GM03348 (cell line): ENCODE data around the gene PIGN.
"Not testable (repeated sequence)": the region's sequence is repeated elsewhere in the genome, so short reads cannot be mapped to it uniquely, and the experiment has no call there.

ENCODE experiments used
- DNase-seq: peaks from one replicate; pipeline ENCODE4 v3.0.0; 2012; ENCODE audit warnings: low spot score

The PIGN gene

DNA sequence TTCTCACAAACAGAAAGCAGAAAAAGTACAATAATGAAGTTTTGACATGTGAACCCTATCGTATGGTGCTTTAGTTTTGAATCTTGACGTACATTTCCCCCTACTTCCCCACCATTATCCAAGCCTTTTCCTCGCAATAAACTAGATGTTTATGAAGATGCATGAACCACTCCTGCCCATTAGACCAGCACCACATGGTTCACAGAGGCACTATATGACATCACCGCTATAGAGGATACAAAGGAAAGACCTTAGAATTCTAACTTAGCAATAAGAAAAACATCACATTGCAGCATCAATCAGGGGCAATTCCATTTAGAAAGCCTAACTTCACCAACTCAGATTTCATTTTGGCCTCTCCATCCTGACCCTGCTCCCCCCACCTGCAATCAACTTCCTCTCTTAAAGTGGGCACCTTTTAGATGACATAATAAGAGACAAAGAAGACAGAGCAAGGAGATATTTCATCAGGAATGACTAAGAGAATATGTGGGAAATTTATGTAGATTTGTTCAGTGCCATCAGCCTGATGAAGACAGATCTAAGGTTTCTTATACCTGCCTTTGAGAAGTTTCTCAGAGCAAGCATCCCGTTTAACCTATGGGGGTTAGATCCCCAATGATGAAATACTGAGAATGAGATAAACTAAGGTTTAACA, 124.9 kb downstream of the PIGN start:
- DNase-seq: no peak

DNA sequence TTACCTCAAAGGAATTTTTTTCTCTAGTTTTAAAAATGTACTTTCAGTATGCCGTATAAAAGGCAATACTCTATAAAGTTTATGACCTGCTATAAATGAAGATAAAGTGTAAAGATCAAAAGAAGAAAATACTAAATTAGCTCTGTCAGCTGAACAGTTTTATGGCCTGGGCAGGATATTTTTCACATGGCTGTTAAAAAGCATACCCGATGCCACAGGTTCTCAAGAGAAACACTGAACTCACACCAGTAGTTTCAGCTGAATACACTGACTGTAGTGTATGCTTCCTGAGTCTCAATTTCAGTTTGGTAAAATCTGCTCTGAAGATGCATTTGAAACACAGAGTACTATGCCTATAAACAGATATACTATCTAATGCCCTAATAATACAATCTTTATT, 126.0 kb downstream of the PIGN start:
- no peak for DNase-seq

DNA sequence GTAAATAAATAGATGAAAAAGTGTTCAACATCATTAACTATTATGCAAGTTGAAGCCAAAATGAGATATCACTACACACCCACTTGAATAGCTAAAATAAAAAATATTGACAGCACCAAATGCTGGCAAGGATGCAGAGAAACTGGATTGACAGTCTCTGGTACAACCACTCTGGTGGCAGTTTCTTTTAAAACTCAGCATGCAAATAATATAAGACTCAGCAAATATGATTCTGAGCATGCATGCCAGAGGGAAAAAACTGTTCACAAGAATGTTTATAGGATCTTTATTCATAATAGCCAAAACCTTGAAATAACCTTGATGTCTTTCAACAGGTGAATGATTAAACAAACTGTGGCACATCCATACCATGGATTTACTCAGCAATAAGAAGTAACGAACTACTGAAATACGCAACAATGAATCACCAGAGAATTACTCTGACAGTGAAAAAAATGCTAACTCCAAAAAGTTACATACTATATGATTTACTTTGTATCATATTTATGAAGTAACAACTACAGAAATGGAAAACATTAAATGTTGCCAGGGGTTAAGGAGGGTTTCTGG, 131.8 kb downstream of the PIGN start:
- DNase-seq: no peak

DNA sequence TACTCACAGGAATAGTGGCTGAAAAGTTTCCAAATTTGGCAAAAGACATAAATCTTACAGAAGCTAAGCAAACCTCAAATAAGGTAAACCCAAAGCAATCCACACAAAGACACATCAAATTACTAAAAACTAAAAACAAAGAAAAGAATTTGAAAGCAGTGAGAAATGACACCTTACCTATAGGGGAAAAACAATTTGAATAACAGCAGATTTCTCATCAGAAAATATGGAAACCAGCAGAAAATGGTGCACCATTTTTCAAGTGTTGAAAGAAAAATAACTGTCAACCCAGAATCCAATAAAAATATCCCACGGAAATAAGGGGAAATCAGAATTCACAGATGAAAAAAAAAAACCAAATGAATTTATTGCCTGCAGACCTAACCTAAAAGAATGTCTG, 138.6 kb downstream of the PIGN start:
- no peak for DNase-seq

DNA sequence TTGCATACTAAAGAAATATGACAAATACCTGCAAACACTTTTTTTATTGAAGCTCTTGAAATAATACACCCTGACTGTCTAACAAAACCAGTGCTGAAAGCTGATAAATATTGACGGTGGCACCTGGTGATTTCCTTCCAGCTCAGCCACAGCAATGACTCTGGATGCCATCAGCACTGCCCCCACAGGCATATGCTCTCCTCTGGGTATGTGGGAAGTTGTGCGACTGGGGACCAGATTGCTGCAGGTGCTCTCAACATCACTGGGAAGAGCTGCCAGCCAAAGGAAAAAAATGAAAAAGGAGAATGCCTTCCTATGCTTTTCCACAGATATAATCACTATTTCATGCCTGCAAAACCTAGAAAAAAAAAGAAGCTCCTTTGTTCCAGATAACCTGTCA, 141.5 kb downstream of the PIGN start:
- DNase-seq: no peak

DNA sequence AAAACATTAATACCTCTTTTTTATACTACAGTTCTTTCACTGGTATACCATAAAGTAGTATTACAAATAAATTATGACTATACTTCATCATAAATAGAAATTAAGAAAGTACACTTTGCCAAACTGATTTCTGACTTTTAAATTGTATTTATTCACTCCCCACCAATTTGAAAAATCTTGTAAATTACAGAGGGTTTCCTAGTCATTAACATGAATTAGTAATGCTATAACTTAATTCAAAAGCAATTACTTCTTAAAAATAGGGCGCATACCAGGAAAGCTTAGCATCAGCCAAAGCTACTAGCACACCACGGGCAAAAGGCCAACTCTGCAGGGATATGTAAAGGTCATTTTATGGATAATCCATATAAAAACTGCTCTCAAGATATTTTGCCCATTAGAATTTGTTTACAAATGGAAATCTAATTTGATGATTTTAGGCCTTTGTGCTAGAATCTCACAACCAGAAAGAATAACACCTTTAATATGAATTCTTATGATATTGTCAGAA, 142.3 kb downstream of the PIGN start:
- DNase-seq: no peak

DNA sequence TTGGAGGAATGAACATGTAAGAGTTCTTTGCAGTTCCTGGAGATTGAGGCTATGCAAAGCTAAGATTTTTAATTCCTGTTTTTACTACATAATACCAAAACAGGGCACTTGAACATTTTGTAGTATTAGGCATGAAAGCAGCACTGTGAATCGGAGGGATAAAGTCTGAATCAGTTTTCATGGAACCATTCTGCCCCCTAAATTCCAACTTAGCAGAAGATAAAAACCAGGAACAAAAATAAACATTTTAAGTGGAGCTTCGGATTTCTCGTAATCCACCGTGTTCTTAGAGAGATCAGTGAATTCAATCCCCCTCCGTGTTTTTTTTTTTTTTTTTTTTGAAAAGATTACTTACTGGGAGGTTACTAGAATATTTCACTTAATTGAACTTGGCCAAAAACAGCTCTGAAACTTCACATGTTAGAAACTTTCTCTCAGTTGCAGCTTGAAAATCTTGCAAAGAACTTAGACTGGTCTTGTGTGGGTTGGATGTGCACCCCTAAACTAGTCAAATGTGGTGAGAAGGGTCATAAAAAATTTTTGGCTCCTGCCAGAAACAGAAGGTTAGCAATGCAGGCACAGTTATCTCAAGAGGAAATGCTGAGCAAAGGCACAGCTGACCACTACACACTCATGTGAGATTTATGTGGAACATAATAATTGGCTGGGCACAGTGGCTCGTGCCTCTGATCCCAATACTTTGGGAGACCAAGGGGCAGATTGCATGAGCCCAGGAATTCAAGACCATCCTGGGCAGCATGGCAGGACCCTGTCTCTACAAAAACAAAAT, 148.7 kb downstream of the PIGN start:
- peak; percentile 50 for DNase-seq

DNA sequence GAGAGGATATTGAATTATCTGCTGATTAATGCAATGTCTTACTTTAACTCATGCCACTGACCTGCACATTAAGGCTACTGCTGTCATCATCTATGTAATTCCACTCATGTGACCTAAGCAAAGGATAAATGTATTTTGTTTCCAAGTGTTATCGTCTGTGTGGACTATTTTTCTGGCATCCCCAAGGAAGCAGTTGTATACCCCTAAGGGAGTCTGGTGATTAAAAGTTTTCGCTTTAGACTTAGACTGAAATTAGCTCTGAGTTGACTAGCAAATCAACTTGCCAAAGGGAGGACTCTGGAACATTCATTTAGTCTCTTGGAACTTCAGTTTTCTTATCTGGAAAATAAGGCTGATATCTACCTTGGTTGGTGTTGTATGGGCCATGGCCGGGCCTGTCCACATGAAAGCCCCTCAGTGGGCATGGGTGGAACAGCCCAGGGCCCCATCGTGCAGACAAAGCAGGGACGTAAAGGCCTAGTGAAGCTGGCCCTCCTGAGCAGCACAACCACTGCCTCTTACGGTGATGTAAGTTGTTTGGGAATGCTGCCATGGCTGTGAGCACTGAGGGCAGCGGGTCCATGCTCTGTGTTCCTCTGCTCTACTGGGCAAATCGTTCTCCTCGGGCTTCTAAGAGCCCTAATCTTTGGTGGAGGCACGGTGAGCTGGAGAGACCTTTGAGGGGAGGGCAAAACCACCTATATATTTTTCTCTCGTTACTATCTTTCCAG, 149.7 kb downstream of the PIGN start:
- DNase-seq: no peak

DNA sequence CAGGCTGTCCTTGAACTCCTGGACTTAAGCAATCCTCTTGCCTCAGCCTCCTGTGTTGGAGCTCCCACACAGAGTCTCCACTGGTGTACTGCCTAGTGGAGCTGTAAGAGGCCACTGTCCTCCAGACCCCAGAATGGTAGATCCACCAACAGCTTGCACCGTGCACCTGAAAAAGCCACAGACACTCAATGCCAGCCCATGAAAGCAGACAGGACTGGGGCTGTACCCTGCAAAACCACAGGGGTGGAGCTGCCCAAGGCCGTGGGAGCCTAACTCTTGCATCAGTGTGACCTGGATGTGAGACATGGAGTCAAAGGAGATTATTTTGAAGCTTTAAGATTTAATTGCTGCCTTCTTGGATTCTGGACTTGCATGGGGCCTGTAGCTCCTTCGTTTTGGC, 152.6 kb downstream of the PIGN start:
- not testable (repeated sequence) for DNase-seq

DNA sequence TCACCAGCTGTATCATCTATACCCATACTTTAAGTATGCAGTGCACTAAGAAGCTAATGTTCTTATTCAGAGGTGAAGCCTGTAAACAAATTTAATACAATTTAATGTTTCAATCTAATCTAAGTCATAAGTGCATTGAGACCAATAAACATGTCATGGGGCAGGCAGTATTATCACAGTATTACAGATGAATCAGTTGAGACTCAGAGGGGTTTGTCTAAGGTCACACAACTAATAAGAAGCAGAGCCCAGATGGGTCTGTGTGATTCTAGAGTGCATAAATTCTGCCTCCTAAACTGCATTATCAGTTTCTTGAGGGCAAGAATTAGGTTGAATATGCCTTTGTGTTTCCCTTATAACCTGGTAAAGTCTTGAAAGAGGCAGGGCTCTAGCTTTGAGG, 153.1 kb downstream of the PIGN start:
- no peak for DNase-seq

DNA sequence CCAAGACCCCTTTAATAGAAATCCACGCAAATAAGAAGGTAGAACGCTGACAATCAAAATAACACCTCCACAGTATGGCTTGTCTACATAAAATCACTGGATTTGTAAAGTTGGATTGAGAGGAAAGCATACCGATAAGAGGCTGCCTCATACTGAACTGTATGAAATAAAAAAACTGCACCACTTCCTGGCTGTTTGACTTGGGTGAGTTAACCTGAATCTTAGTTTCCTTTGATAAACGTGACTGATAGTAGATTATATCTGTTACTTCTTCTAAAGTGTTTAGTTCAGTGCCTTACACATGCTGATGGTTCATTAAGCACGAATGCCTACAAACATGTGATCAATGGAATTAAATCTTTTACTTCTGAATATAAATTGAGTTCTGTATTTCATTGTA, 153.6 kb downstream of the PIGN start:
- DNase-seq: no peak

DNA sequence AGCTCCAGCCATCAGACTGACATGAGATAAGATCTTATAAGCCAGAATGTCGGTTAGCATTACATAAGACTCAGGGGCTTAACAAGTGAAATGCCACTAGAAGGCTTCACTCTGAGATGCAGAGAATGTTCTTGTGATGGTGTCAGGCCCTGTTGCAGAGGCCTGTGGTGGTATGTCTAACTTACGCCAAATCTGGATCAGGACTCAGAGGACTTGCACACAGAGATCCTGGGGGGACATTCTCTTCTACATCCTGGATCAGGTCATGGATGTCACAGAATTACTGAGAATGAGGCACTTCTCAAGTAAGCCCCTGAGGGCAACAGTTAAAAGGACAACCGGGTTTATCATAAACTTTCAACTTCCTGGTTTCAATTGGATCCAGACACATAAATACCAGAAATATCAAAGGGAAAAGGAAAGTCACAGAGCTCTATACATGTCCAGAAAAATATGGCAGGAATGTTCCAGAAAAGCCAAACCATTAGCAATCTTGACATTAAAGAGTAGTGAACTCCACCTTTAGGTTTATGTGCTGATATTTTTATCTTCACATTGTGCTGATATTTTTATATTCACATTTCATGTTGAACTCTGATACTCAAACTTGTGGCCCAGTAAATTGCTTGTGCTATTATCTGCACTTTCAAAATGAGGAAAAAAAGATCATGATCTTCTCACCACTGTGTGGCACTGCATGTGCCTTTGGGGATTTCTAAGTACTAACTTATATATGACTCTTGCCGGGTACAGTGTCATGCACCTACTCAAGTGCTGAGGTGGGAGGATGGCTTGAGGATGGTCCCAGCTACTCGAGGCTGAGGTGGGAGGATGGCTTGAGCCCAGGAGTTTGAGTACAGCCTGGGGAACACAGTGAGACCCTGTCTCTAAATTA, 156.5 kb downstream of the PIGN start:
- no peak for DNase-seq

DNA sequence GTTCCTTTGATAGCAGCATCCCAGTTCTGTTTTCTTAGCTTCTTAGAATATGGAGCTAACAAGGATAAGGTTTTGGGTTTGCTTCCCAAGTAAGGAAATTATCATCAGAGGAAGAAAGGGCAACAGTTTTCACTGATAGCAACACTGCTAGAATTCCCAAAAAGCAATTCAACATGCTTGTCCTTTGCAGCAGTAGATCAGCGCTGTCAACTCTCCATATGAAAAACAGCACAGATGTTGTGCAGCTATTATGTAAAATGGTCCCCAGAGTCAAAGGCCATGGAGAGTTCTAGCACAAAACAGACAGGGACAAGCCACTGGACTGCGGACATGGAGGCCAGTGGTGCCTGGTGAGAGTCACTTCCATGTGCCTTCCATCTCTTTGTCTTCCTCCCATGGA, 158.1 kb downstream of the PIGN start:
- no peak for DNase-seq

DNA sequence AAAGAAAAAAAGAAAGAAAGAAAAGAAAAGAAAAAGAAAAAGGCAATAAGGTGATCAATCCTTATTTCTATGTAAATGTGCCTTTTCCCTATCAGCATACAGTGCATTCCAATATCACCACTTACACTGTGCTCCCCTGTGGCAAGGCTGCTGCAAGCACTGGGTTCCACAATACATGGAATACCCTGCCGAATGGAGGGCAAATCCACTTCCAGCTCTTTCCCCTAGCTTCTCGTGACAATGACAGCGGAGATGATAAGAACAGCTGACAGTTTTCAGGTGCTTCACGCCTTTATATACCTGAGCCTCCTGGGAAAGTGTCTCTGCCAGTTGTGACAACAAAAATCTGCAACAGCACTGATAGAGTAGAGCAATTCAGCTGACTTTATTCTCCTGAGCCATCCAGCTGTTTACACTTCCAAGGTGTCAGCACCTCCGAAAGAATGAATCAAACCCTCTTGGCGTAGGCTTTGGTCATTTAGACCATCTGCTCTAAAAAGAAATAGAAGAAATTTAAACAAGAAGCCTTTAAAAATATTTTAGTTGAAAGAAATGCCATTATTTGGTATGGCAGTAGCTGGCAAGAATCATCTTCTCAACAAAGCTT, 158.8 kb downstream of the PIGN start:
- DNase-seq: no peak

DNA sequence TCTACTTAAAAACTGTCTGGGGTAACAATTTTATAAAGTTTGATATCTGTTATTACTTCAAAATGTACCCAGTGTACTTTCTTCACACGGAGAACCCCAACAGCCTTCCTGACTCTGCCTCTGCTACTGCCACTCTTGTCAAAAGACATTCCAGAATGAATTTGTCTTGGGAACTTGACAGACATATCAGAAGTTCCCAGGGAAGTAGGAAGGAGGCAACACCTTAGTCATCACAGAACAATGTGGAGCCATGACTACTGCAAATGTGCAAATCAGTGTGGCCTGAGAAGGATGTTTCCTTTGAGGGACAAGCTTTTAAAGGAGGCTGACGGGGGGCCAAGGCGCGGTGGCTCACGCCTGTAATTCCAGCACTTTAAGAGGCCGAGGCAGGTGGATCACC, 160.3 kb downstream of the PIGN start:
- DNase-seq: no peak

DNA sequence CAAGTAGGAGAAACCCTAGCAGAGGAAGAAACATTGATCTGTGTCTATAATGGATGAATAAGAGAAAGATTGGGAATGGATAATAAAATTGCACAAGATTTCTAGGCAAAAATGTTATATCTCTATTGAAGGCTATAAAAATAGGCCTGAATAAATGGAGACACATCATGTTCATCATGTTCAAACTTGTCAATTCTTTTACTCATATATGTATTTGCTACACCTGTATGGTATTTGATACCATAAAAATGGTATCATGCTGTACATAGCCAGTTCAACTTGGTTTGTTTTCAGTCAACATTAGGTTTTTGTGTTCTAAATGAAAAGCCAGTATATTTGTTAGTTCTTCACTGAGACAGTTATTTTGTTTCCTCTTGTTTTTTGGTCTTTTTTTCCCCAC, 161.9 kb downstream of the PIGN start:
- DNase-seq: no peak

DNA sequence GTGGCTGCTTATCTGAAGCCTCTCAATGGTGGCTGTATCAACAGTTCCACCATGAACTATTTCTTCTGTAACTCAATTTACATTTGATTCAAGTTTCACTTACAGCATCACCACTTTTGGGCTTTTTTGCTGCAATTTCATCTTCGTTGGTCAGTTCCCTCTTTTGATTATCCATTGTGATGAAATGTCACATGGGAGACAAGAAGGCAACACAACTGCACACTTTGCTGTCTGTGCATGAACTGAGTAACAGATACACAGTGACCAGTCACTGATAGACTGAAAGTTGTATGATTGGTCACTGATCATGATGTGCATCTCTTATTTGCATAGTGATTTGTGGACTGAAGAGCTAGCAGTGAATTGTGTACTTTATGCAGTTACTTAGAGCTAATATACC, 163.3 kb downstream of the PIGN start:
- DNase-seq: no peak

DNA sequence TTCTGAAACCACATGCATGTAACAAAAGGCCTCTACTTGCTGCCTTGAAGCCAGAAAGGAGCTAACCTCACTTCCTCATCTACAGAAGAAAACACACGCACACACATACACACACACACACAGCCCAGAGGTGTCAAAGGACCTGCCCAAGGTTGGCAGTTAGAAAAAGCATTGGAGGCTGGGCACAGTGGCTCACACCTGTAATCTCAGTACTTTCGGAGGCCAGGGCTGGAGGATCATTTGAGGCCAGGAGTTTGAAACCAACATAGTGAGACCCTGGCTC, 168.2 kb downstream of the PIGN start:
- no peak for DNase-seq

DNA sequence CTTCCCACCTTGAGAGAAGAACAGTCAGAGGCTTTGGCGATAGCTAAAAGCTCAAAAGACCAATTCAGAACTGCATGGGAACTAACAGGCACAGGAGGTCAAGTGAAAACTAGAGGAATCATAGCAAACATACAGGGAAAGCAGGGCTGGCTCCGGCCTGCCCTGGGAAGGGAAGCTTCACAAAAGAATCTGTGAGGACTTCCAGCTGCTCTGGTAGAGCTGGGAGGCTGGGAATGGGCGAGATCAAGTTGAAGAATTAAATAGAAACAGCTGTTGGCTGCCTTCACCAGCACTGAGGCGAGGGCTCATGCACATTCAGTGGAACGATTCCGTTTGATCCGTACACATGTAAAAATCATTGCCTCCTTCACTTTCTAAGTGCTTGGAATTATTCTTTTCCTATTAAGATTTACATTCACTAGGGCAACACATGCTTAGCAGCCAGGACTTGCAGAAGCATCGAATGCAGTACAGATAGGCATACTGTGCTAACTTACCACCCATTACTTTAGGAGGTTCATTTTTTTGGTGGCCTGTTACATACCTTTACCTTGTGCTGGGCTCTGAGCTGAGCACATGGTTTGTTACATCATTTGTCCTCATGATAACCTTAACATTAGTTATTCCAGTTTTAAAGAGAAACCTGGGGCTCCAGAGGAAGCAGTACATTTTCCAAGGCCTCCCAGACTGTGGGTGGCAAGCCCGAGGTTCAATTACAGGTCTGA, 168.7 kb downstream of the PIGN start:
- peak; percentile 79 for DNase-seq

DNA sequence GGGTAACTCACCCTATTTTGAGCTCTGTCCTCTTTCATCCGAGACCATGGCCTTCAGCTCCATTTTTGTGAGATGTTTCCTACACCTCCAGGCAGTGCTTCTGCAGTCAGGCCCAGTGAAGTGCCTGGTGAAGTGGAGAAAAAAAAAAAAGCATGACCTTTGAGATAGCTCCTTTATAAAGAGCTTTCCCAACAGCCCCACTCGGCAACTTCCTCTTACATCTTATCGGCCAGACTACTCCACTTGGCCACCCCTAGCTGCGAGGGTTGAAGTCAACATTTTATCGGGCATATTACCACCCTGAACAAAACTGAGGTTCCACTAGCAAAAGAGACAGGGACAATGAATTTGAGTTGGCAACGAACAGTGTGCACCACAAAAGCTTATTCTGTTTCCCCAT, 169.2 kb downstream of the PIGN start:
- no peak for DNase-seq

DNA sequence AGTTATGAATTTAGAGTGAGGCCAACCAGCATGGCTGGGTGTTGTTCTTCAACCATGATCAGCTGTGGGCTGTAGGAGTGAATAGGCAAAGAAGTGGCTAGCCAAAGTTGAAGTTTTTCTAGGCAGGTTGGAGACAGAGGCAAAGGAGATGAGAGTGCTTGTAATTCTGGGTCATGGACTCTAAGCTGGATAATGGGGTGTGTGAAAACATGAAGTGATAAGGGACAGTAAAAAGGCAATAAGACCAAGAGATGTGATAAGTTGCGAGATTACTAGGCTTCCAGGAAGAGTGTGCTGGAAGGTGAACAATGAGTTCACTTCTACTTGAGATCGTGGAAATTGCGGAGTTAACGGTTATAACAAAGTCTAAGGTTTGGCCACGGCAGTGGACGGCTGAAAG, 175.4 kb downstream of the PIGN start:
- no peak for DNase-seq
